Epithelial cell of esophagus (primary cell): ENCODE data around the gene DRD4.

ENCODE experiments used
- DNase-seq: peaks from one replicate; pipeline ENCODE4 v3.0.0; 2010; ENCODE audit warnings: low read depth
- H3K4me3 ChIP-seq: 2 replicates; pipeline ENCODE4 v1.5.1; 2011; ENCODE audit warnings: mild to moderate bottlenecking, low read length, control low read depth
- CTCF ChIP-seq: IDR thresholded peaks from 2 replicates; pipeline ENCODE4 v1.5.1; 2011; ENCODE audit warnings: low read depth, mild to moderate bottlenecking, low read length, control low read depth, inconsistent platforms; ENCODE audit not compliant: insufficient read depth; ENCODE audit errors: missing control alignments

Gene DRD4

GRCh38 chr11:665704-666281 is 28.7 kb downstream of the DRD4 start:
- DNase-seq = no peak
- H3K4me3 ChIP-seq = no peak overlapping the region
- TF ChIP-seq CTCF = no peak

GRCh38 chr11:673866-674265 is 36.8 kb downstream of the DRD4 start:
- DNase-seq = no peak
- no peak for TF ChIP-seq CTCF
- no peak overlapping the region for H3K4me3 ChIP-seq

- no peak for TF ChIP-seq CTCF
- DNase-seq = no peak
- no peak overlapping the region for H3K4me3 ChIP-seq
Measured at GRCh38 chr11:674406-674805, 37.3 kb downstream of the DRD4 start.

- DNase-seq = no peak
- TF ChIP-seq CTCF = no peak
- no peak overlapping the region for H3K4me3 ChIP-seq
Measured at GRCh38 chr11:678297-678696, 41.2 kb downstream of the DRD4 start.

- H3K4me3 ChIP-seq = no peak overlapping the region
- no peak for TF ChIP-seq CTCF
- DNase-seq = no peak
Measured at GRCh38 chr11:679271-680207, 42.5 kb downstream of the DRD4 start.

GRCh38 chr11:680476-680875 is 43.4 kb downstream of the DRD4 start:
- no peak for TF ChIP-seq CTCF
- no peak overlapping the region for H3K4me3 ChIP-seq
- DNase-seq = no peak
